ENCODE measurements around the gene ADGRL1.
"Not testable (repeated sequence)": the region's sequence is repeated elsewhere in the genome, so short reads cannot be mapped to it uniquely, and the experiment has no call there.

Gene ADGRL1

GRCh38 chr19:14158276-14159023 lies 47.5 kb downstream of the ADGRL1 start:
- no peak for DNase-seq

DNA sequence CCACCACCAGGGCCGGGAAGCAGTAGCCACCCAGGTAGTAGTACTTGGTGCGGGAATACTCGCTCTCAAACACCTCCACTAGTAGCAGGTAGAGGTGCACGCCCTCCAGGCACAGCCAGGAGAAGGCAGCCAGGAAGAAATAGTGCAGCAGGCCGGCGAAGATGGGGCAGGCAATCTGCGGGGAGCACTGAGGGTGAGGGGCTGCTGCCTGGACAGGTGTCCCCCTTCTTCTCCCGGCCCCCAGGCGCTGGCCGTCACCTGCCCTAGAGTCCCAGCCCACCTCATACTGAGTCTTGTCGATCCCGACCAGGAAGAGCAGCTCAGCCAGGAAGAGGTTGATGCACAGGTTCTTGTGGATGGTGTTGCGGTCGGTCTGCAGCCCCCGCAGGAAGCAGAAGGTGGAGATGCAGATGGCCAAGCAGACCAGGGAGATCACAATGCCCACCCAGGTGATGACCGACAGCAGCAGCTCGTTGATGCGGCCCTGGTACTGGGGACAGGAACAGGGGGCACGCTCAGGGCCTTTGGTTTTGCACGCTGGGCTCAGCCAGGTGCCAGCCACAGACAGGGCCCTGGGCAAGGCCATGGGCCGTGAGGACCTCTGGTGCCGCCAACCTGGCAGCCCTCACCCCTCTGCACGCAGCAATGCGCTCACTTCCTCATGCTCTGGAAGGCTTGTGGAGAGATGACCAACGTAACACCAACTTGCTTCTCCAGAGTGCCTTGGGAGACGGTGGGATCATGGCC lies 48.8 kb downstream of the ADGRL1 start:
- DNase-seq: no peak

GRCh38 chr19:14156122-14156521 lies 49.8 kb downstream of the ADGRL1 start:
- DNase-seq: no peak

- no peak for DNase-seq
These were observed 50.6 kb downstream of the ADGRL1 start for GRCh38 chr19:14155371-14155770.

DNA sequence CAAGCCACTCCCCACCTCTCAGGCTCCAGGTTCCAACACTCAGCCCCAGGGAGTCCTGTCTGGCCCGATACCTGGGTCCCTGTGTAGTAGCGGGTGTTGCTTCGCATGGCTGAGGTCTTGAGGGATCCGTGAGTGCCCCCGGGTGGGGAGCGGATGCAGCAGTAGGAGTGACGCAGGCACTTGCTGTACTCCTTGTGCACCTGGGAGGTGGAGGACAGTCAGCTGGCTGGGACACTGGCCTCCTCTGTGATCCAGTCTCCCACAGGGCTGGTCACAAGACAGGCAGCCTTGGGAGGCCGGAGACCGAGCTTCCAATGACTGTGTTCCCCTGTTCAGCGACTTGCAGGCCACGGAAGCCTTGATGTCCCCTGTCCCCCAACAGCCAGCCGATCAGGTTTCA lies 53.3 kb downstream of the ADGRL1 start:
- no peak for DNase-seq

DNA sequence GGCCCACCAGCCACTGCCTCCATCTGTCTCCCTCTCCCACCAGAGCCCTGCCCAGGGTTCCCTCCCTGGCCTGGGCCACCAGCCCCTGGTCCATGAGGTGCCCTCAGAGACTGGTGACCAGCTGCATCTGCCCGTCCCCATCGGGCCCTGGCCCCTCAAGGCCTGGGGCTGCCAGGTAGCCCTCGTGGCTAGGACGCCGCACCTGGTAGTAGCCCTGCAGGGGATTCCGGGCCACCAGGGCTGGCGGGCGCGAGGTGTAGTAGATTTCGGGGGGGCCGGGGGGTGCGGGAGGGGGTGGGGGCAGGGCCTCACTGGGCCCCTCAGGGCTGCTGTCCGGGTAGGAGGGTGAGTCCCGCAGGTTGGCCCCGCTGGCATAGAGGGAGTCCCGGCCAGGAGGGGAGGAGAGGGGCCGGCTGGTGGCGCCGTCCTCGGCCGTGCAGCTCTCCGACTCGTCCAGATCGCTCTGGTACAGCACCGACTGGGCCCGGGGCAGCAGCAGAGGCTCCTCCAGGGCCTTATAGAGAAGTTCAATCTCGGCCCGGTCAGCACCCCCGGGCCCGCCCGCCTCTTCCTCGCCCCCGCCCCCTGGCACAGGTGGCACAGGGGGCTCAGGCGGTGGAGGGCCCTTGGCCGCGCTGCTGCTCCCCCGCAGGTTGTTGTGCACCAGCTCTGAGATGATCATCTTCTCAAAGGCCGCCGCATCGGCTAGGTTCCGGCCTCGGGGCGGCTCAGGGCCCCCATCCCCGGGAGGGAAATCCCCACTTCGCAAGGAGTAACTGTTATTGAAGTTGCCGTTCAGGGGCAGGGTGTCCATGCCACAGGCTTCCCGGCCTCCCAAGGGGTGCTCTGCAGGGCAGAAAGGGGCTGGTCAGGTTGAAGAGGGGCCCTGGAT lies 55.0 kb downstream of the ADGRL1 start:
- DNase-seq: no peak

DNA sequence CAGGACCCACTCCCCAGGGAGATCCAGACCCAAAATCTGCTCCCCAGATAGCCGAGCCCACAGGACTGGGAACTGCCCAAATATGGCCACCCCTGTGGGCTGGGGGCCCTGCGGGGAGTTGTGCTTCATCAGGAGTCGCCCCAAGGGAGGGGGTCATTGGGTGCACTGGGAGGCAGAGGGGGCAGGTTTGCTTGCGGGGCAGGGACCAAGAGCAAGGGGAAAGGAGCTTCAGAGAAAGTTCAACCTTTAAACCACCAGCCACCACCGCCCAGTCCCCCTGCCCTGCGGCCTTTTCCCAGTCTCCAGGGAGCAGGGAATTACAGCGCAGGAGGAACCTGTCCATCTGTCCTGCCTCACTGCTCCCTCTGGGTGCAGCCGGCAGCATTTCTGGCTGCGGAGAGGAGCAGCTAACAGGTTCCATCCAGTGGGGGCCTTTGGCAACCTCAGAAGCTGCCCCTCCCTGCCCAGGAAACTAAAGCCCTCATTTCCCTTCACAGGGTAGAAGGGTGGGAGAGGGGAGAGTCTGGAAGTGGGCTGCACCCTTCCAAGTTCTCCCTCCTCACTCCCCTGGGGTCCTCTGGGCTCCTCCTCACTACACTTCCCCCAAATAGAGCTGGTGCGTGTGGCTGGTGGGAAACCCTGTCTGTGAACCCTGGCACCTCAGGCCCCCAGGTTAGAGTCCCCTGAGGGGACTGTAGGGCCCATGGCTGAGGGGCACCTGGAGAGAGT lies 55.8 kb downstream of the ADGRL1 start:
- DNase-seq: no peak

GRCh38 chr19:14149509-14149994 lies 56.4 kb downstream of the ADGRL1 start:
- DNase-seq: no peak

GRCh38 chr19:14148751-14149410 lies 57.1 kb downstream of the ADGRL1 start:
- no peak for DNase-seq

GRCh38 chr19:14147797-14148605 lies 58.0 kb downstream of the ADGRL1 start:
- peak; percentile 24 for DNase-seq

GRCh38 chr19:14146789-14147216 lies 59.2 kb downstream of the ADGRL1 start:
- no peak for DNase-seq

- DNase-seq: not testable (repeated sequence)
These were observed 59.8 kb downstream of the ADGRL1 start for GRCh38 chr19:14146169-14146568.

DNA sequence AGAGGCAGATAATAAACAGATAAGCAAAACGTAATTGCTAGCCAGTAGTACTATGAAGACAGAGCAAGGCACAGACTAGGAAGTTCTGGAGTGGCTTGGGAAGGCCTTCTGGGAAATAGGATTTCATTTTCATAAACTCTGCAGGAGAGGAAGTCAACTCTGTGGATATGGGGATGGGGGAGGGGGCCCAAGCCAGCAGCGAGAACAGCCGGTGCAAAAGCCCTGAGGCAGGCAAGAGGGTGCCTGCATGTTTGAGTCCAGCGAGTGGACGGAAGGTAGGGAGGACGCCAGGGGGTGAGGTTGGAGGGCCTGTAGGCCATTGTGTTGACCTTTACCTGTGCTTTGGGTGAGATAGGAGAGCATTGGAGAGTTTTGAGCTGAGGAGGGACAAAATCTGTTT lies 60.6 kb downstream of the ADGRL1 start:
- DNase-seq: no peak

DNA sequence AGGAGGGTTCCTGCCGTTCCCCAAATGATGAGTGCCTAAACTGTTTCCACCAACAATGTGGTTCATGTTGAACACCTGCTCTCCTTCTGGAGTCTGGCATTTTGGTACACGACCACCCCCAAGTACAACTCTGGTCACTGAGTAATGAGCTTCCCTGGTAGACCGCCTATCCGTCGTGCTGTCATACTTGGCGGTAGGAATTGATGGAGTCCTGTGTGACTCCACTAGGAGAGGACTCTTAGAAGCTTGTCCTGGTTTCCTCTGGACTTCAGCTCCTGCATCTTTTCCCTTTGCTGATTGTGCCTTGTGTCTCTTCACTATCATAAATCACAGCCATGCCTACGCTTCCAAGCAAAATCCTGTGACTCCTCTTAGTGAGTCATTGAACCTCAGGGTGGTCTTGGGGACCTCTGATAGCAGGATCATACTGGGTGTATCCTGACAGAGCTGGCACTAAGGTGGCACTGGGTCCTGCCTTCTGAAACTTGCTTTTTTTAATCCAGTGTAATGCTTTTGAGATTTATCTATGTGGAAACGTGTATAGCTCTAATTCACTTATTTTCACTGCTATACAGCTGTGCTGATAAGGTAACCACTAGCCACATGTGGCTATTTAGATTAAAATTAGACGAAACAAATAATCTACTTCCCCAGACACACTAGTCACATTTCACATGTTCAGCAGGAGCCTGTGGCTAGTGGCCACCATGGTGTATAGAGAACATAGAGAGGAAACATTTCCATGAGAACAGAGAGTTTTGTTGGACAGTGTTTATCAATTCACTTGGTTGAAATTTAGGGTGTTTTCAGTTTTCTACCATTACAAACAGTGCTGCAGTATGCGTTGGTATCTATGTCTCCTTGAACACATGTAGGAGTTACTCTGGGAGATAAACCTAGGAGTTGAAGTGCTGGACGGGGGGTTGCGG lies 63.4 kb downstream of the ADGRL1 start:
- no peak for DNase-seq

GRCh38 chr19:14141041-14141440 lies 64.9 kb downstream of the ADGRL1 start:
- no peak for DNase-seq

DNA sequence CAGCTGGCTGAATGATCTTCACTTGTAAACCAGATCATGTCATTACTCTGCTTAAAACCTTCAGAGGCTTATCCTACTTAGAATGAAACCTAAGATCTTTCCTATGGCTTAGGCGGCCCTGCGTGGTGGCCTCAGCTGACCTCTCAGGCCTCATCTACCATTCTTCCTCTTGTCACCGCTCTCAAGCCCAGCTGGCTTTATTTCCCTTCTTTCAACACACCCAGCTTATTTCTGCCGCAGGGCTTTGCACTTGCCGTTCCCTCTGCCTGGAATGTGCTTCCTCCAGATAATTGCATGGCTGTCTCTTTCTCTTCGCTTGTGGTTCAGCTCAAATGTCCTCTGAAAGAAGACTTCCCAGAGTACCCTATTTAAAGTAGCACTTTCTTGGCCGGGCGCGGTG lies 66.0 kb downstream of the ADGRL1 start:
- no peak for DNase-seq

DNA sequence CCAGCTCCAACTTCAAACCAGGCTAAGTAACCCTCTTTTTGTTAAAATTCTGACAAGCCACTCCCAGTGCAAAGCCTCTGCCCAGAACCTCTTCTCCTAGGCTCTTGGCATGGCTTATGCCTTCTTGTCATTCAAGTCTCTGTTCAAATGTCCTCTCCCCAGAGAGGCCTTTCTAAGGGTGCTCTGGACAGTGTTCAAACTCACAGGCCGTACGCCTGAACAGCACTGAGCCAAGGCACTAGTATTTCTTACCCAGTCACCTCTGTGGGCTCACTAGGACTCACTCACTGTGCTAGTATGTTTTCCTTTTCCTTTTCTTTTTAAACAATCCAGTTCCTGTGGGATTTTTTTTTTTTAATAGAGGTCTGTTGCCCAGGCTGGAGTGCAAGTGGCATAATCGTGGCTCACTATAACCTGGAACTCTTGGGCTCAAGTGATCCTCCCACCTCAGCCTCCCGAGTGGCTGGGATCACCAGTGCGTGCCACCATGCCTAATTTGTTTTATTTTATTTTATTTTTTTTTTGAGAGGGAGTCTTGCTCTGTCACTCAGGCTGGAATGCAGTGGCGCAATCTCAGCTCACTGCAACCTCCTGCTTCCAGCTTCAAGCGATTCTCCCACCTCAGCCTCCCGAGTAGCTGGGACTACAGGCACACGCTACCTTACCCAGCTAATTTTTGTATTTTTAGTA lies 67.2 kb downstream of the ADGRL1 start:
- no peak for DNase-seq

DNA sequence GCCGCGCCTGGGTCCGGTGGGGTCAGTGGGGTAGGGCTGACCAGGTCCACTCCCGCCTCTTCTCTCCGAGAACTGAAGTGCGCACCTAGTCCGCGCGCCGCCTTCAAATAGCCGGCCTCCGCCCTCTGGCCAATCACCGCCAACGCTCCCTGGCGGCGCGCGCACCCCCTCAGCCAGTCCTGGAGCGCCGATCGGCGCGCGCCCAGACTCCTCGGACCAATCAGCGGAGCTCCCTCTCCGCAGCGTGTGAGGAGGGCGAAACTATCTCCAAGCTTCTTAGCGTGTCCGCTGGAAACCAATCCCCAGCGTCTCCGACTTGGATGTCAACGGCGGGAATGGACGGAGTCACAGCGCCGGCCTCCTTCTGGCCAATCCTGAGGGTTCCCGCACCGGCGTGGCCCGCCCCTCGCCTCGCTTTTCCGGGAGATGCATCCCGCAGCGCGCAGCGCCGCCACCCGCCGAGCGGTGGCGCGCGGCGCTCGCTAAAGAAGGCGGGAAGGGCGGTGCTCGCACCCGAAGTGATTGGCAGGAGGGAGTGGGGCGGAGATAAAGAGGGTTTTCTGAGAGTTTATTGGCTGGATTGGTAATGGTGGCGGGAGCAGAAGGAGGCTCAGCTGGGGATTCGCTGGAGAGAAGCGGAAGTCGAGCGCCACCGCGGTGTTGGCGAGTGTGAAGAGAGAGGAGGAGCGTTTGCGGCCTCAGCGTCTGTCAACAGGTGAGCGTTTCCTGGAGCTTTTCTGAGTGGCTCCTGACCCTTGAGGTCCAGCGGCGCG lies 69.3 kb downstream of the ADGRL1 start, which contains the start of gene ASF1B:
TSS of gene ASF1B (minus strand) at position 81 of the 773 bp plus-strand sequence. CDS start 133 bp downstream, outside the sequence.
- DNase-seq: peak; percentile 100

All from NCI-H1092 treated with DMSO at 0.1 percent for 48 hours (cell line).